PC-3 (cell line): ENCODE results near the gene VASH2.

Experiments used
- EZH2 ChIP-seq: fragments of 300-600 bp; sonication (generic); IDR thresholded peaks from one replicate; pipeline ENCODE4 v1.6.1; 2017; ENCODE audit warnings: antibody characterized with exemption, mild to moderate bottlenecking, low read length; ENCODE audit not compliant: unreplicated experiment
- EZH2phosphoT487 ChIP-seq: fragments of 300-600 bp; sonication (generic); IDR thresholded peaks from 2 replicates; pipeline ENCODE4 v1.6.1; 2018; ENCODE audit warnings: mild to moderate bottlenecking, antibody characterized with exemption, low read length, borderline replicate concordance

GRCh38 chr1:212928323-212929291 is 21.7 kb upstream of the VASH2 start:
- no peak for TF ChIP-seq EZH2phosphoT487
- no peak for TF ChIP-seq EZH2
